Measurements from ENCODE around the gene NCAPH2. TPM values are rescaled to one million over a fixed set of nuclear protein-coding genes. Genes with fewer than 3 reads are reported as not detected.
A peak's percentile ranks its signal among the peaks of the same experiment; 100 is the strongest.

NCAPH2 gene
- total RNA-seq, 1 donor from 2014 or later: 45.7 TPM

DNA sequence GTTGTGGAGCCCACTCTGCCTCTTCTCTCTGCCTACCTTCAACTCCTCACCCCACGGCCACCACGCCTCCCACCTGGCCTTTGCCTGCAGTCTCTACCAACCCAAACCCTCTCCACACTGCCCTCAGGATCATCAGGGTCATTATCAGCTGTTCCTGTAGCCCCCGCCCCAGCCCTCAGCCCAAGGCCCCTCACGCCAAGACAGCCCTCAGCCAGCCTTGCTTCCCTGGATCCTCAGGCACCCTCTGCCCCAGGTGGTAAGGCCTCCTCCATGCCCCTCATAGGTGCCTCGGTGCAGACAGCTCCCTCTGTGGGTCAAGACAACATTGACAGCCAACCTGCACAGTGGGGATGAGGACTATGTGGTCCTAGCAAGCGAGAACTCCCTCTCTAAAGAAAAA is 34.9 kb upstream of the NCAPH2 start:
- peak overlapping the region; percentile 89 to 98 for H3K4me3 ChIP-seq
- intact Hi-C loops (cut with DNase I): no loop called here
- TF ChIP-seq POLR2AphosphoS5 (IDR thresholded peaks at IDR 0.05; ENCODE audit: insufficient read depth in 1 of 2, low read depth in 1 of 2): no peak
- TF ChIP-seq CTCF (IDR thresholded peaks at IDR 0.05): no peak
- TF ChIP-seq POLR2A (IDR thresholded peaks at IDR 0.05): no peak
- H3K27me3 ChIP-seq: no peaks in the 10 kb centered on the region
- H3K4me1 ChIP-seq: peaks cover 70% of the 10 kb centered on the region
- H3K9me3 ChIP-seq: no peaks in the 10 kb centered on the region
- H3K36me3 ChIP-seq: peaks cover 0 to under 1% of the 10 kb centered on the region in 2 donors
- DNase-seq (ENCODE audit: extremely low spot score in 2 of 2): no peak
- H3K27ac ChIP-seq: no peak overlapping the region

DNA sequence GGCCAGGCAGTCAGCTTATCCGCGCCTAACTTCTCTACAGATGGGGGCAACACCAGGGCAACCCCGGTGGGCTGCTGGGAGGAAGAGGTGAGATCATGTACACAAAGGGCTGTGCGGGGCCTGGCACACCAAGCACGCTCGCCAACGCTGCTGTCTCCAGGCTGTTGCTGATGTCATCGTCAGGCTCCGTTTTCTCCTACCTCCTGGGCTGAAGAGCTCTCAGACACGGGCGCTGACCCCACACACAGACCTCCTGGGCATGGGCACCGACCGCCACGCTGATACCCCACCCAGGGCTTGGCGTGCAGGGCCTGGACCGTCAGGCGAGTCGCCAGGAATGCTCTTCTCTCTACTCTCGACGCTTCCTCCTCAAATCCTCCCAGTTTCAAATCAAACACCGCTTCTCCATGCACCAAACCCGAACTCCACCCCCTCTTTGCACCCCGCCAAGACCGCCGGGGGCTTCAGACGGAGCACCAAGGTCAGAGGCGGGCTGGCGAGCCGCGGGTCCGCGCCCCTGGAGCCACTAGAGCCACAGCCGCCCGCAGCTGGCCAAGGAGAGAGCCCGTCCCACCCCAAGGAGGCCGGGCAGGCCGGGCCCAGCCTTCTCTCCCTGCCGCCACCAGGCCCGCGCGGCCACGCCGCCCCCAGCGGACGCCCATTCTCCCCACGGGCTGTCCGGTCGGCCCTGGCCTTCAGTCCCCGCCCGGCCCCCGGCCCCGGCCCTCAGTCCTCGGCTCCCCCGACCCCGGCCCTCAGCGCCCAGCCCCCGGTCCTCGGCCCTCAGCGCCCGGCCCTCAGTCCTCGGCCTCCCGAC is 34.0 kb upstream of the NCAPH2 start:
- Histone ChIP-seq H3K36me3 (no peaks in the 10 kb centered on the region), H3K27ac (peak overlapping the region; percentile 81), H3K9me3 (no peaks in the 10 kb centered on the region), H3K4me1 (peaks cover 60% of the 10 kb centered on the region), H3K4me3 (peak overlapping the region; percentile 89 to 98), H3K27me3 (no peaks in the 10 kb centered on the region)
- DNase-seq (ENCODE audit: extremely low spot score in 2 of 2): no peak
- intact Hi-C loops (cut with DNase I): no loop called here
- peak in 1 of 2 donors; percentile 12 for TF ChIP-seq POLR2AphosphoS5 (IDR thresholded peaks at IDR 0.05; ENCODE audit: insufficient read depth in 1 of 2, low read depth in 1 of 2)
- TF ChIP-seq CTCF (IDR thresholded peaks at IDR 0.05): no peak

DNA sequence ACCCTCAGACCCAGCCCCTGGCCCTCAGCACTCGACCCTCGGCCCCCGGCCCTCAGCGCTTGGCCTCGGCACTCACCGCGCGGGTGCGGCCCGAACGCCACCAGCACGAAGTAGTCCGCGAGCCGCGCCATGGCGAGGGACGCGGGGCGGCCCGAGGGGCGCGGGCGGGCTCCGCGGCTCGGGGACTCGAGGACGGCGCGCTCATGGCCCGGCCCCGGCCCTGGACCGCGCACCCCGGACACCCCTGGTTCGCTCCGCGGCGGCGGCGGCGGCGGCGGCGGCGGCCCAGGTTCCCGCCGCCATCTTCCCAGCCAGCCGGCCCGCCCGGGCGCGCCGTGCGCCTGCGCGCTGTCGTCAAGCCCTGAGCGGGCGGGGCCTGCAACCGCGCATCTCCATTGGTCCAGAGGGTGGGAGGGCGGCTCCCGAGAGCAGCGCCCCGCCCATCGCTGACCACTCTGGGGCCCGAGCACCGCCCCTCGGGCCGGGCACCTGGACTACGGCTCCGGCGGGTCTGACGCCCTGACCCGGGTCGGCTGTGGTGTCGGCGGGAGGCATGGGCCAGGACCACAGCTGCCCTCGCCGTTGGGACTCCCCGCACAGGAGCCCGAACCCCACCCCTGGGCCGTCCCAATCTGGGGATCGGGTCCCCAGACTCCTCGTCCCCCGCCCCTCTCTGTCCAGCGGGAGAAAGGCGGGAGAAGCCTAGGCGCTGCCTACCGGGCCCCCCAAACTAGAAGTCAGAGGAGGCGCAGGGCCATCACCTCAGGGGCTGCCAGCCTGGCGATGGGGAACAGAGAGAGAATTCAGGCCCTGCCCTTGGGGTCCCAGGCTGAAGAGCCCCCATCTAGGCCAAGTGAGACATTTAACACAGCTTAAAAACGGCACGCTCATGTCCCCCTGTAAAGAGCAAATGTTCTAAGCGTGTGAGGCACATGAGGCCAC is 33.0 kb upstream of the NCAPH2 start, which contains the start of gene SBF1:
Gene SBF1, minus strand, starts transcription at position 326 of the 942 bp plus-strand sequence. Its CDS starts 195 bp downstream, at position 131.
- H3K4me3 ChIP-seq: peak within 1 kb of the TSS; percentile 89 to 98
- TF ChIP-seq POLR2A (IDR thresholded peaks at IDR 0.05) (peak in 1 of 2 donors; percentile 73), POLR2AphosphoS5 (IDR thresholded peaks at IDR 0.05; ENCODE audit: insufficient read depth in 1 of 2, low read depth in 1 of 2) (peak in 1 of 2 donors; percentile 66), CTCF (IDR thresholded peaks at IDR 0.05) (no peak)
- H3K36me3 ChIP-seq: no peaks in the 10 kb centered on the region
- no peaks in the 10 kb centered on the region for H3K9me3 ChIP-seq
- intact Hi-C loops (cut with DNase I): no loop called here
- H3K27ac ChIP-seq: peak within 1 kb of the TSS; percentile 84
- no peaks in the 10 kb centered on the region for H3K27me3 ChIP-seq
- peaks cover 51% of the 10 kb centered on the region for H3K4me1 ChIP-seq
- DNase-seq (ENCODE audit: extremely low spot score in 2 of 2): no peak

GRCh38 chr22:50475652-50476002 is 32.4 kb upstream of the NCAPH2 start:
- Histone ChIP-seq H3K4me1 (peaks cover 45% of the 10 kb centered on the region), H3K4me3 (peak overlapping the region; percentile 89 to 98), H3K36me3 (no peaks in the 10 kb centered on the region), H3K9me3 (no peaks in the 10 kb centered on the region), H3K27me3 (no peaks in the 10 kb centered on the region), H3K27ac (peak overlapping the region; percentile 84)
- TF ChIP-seq POLR2A (IDR thresholded peaks at IDR 0.05) (no peak), CTCF (IDR thresholded peaks at IDR 0.05) (no peak), POLR2AphosphoS5 (IDR thresholded peaks at IDR 0.05; ENCODE audit: insufficient read depth in 1 of 2, low read depth in 1 of 2) (no peak)
- intact Hi-C loops (cut with DNase I): no loop called here
- DNase-seq (ENCODE audit: extremely low spot score in 2 of 2): no peak
